Measurements from ENCODE around the gene DHRSX. TPM values are rescaled to one million over a fixed set of nuclear protein-coding genes. Genes with fewer than 3 reads are reported as not detected.
"Not testable (repeated sequence)": the region's sequence is repeated elsewhere in the genome, so short reads cannot be mapped to it uniquely, and the experiment has no call there.

Gene DHRSX
- total and polyA plus RNA-seq, 4 experiments from 2014 or later, result 12.1 to 23.5 (median 16.5) TPM

DNA sequence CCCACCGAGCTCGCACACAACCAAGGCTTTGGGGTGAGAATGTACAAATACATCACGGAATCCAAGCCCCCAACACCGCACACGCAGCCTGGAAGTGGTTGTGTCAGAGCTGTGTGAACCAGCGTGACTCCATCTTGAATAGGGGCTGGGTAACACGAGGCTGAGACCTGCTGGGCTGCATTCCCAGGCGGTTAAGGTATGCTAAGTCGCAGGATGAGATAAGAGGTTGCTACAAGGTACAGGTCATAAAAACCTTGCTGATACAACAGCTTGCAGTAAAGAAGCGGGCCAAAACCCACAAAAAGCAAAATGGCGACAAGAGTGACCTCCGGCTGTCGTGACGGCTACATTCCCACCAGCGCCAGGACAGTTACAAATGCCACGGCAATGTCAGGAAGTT, 258.4 kb downstream of the DHRSX start:
- intact Hi-C loops (cut with micrococcal nuclease), result no loop called here
- Mint-ChIP-seq H3K36me3 (peaks cover 39 to 59% of the 10 kb centered on the region in 2 donors), H3K9me3 (peaks cover 0 to 34% (median 14%) of the 10 kb centered on the region in 8 donors), H3K4me3 (no peak overlapping the region), H3K27ac (no peak overlapping the region), H3K27me3 (no peaks in the 10 kb centered on the region), H3K4me1 (peaks cover 0 to 4% (median under 1%) of the 10 kb centered on the region in 4 donors)
- Histone ChIP-seq H3K36me3 (ENCODE audit: insufficient read depth, low read length) (no peaks in the 10 kb centered on the region), H3K27ac (ENCODE audit: low read depth, low read length) (no peak overlapping the region), H3K9me3 (ENCODE audit: control insufficient read depth in 1 of 2, low read length in 2 of 2) (no peaks in the 10 kb centered on the region), H3K4me3 (ENCODE audit: low read length in 2 of 2) (no peak overlapping the region), H3K27me3 (ENCODE audit: insufficient read depth, low read length) (no peaks in the 10 kb centered on the region), H3K4me1 (ENCODE audit: insufficient read depth, low read length) (no peaks in the 10 kb centered on the region)
- POLR2A ChIA-PET (ENCODE audit: partially characterized antibody), result no interaction called here
- DNase-seq, result no peak
- CTCF ChIA-PET (ENCODE audit: partially characterized antibody), result no interaction called here

GRCh38 chrX:2241496-2241895, 259.3 kb downstream of the DHRSX start:
- intact Hi-C loops (cut with micrococcal nuclease); POLR2A ChIA-PET (ENCODE audit: partially characterized antibody); H3K36me3 ChIP-seq (ENCODE audit: insufficient read depth, low read length); H3K4me1 Mint-ChIP-seq; H3K27me3 ChIP-seq (ENCODE audit: insufficient read depth, low read length); CTCF ChIA-PET (ENCODE audit: partially characterized antibody); H3K27ac Mint-ChIP-seq; H3K4me3 ChIP-seq (ENCODE audit: low read length in 2 of 2); H3K27ac ChIP-seq (ENCODE audit: low read depth, low read length); H3K9me3 ChIP-seq (ENCODE audit: control insufficient read depth in 1 of 2, low read length in 2 of 2); DNase-seq; H3K27me3 Mint-ChIP-seq; H3K4me3 Mint-ChIP-seq; H3K4me1 ChIP-seq (ENCODE audit: insufficient read depth, low read length): not testable (repeated sequence)
- Mint-ChIP-seq H3K9me3 (peaks cover 0 to 30% (median 15%) of the 10 kb centered on the region in 8 donors), H3K36me3 (peaks cover 41 to 59% of the 10 kb centered on the region in 2 donors)

- Mint-ChIP-seq H3K36me3 (peaks cover 42 to 58% of the 10 kb centered on the region in 2 donors), H3K9me3 (peaks cover 0 to 28% (median 15%) of the 10 kb centered on the region in 8 donors)
- H3K4me1 Mint-ChIP-seq; intact Hi-C loops (cut with micrococcal nuclease); H3K36me3 ChIP-seq (ENCODE audit: insufficient read depth, low read length); H3K4me3 ChIP-seq (ENCODE audit: low read length in 2 of 2); H3K9me3 ChIP-seq (ENCODE audit: control insufficient read depth in 1 of 2, low read length in 2 of 2); H3K27ac Mint-ChIP-seq; H3K27me3 Mint-ChIP-seq; POLR2A ChIA-PET (ENCODE audit: partially characterized antibody); H3K4me3 Mint-ChIP-seq; DNase-seq; H3K27ac ChIP-seq (ENCODE audit: low read depth, low read length); H3K4me1 ChIP-seq (ENCODE audit: insufficient read depth, low read length); H3K27me3 ChIP-seq (ENCODE audit: insufficient read depth, low read length); CTCF ChIA-PET (ENCODE audit: partially characterized antibody): not testable (repeated sequence)
Observed at GRCh38 chrX:2240761-2241160, 260.0 kb downstream of the DHRSX start.

DNA sequence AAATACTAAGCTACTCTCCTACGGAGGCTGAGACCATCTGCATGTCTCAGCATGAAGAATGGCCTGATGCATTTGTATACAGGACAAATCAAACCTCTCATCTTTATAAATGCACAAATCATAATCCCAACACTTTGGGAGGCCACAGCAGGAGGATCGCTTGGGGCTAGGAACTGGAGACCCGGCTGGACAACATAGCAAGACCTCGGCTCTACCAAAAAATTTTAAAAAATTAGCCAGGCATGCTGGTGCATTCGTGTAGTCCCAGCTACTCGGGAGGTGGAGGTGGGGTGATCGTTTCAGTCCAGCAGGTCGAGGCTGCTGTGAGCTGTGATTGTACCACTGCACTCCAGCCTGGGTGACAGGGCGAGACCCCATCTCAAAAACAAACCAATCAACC, 262.8 kb downstream of the DHRSX start:
- Mint-ChIP-seq H3K27me3 (no peaks in the 10 kb centered on the region), H3K4me1 (peaks cover 0 to 5% (median 0%) of the 10 kb centered on the region in 4 donors), H3K9me3 (peaks cover 0 to 23% (median 13%) of the 10 kb centered on the region in 8 donors), H3K36me3 (peaks cover 52 to 65% of the 10 kb centered on the region in 2 donors), H3K4me3 (no peak overlapping the region), H3K27ac (no peak overlapping the region)
- no peak for DNase-seq
- Histone ChIP-seq H3K4me3 (ENCODE audit: low read length in 2 of 2) (no peak overlapping the region), H3K36me3 (ENCODE audit: insufficient read depth, low read length) (no peaks in the 10 kb centered on the region), H3K27ac (ENCODE audit: low read depth, low read length) (no peak overlapping the region), H3K4me1 (ENCODE audit: insufficient read depth, low read length) (no peaks in the 10 kb centered on the region), H3K27me3 (ENCODE audit: insufficient read depth, low read length) (no peaks in the 10 kb centered on the region), H3K9me3 (ENCODE audit: control insufficient read depth in 1 of 2, low read length in 2 of 2) (no peaks in the 10 kb centered on the region)
- ChIA-PET POLR2A (ENCODE audit: partially characterized antibody) (no interaction called here), CTCF (ENCODE audit: partially characterized antibody) (no interaction called here)
- intact Hi-C loops (cut with micrococcal nuclease), result no loop called here

- no peaks in the 10 kb centered on the region for H3K27me3 ChIP-seq (ENCODE audit: insufficient read depth, low read length)
- Mint-ChIP-seq H3K4me1 (peaks cover 0 to 8% (median 4%) of the 10 kb centered on the region in 4 donors), H3K9me3 (peaks cover 4 to 35% (median 25%) of the 10 kb centered on the region in 8 donors), H3K36me3 (peaks cover 40 to 50% of the 10 kb centered on the region in 2 donors), H3K27me3 (no peaks in the 10 kb centered on the region), H3K27ac (peak overlapping the region in 1 of 7 donors; percentile 78), H3K4me3 (no peak overlapping the region)
- ChIA-PET POLR2A (ENCODE audit: partially characterized antibody) (no interaction called here), CTCF (ENCODE audit: partially characterized antibody) (no interaction called here)
- no peak overlapping the region for H3K27ac ChIP-seq (ENCODE audit: low read depth, low read length)
- peaks cover 0 to 3% of the 10 kb centered on the region in 2 donors for H3K9me3 ChIP-seq (ENCODE audit: control insufficient read depth in 1 of 2, low read length in 2 of 2)
- no peaks in the 10 kb centered on the region for H3K4me1 ChIP-seq (ENCODE audit: insufficient read depth, low read length)
- no peak overlapping the region for H3K4me3 ChIP-seq (ENCODE audit: low read length in 2 of 2)
- intact Hi-C loops (cut with micrococcal nuclease), result no loop called here
- no peak for DNase-seq
- no peaks in the 10 kb centered on the region for H3K36me3 ChIP-seq (ENCODE audit: insufficient read depth, low read length)
Observed at GRCh38 chrX:2231570-2232192, 269.1 kb downstream of the DHRSX start.

DNA sequence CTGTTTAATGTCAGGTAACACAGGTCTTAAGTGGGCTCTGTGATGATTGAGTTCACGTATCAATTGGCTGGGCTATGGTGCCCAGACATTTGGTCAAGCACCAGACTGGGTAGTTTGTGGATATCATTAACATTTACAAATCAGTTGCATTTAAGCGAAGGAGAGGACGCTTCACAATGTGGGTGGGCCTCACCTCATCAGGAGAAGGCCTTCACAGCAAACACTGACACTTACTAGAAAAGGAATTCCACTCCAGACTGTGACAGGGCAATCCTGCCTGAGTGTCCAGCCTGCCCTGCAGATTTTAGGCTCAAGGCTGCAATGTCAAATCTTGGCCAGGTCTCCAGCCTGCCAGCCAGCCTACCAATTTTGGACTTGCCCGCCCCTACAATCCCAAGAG, 270.3 kb downstream of the DHRSX start:
- peaks cover 4 to 44% (median 24%) of the 10 kb centered on the region in 8 donors for H3K9me3 Mint-ChIP-seq
- Histone ChIP-seq H3K27me3 (ENCODE audit: insufficient read depth, low read length) (no peaks in the 10 kb centered on the region), H3K4me3 (ENCODE audit: low read length in 2 of 2) (no peak overlapping the region), H3K4me1 (ENCODE audit: insufficient read depth, low read length) (no peaks in the 10 kb centered on the region), H3K36me3 (ENCODE audit: insufficient read depth, low read length) (no peaks in the 10 kb centered on the region), H3K27ac (ENCODE audit: low read depth, low read length) (no peak overlapping the region), H3K9me3 (ENCODE audit: control insufficient read depth in 1 of 2, low read length in 2 of 2) (peaks cover 0 to 6% of the 10 kb centered on the region in 2 donors)
- intact Hi-C loops (cut with micrococcal nuclease), result no loop called here
- ChIA-PET CTCF (ENCODE audit: partially characterized antibody) (no interaction called here), POLR2A (ENCODE audit: partially characterized antibody) (no interaction called here)
- H3K4me1 Mint-ChIP-seq, result peaks cover 0 to 8% (median 4%) of the 10 kb centered on the region in 4 donors
- no peak overlapping the region for H3K27ac Mint-ChIP-seq
- H3K36me3 Mint-ChIP-seq, result peaks cover 41 to 53% of the 10 kb centered on the region in 2 donors
- H3K27me3 Mint-ChIP-seq, result no peaks in the 10 kb centered on the region
- H3K4me3 Mint-ChIP-seq, result no peak overlapping the region
- DNase-seq, result no peak

- intact Hi-C loops (cut with micrococcal nuclease), result no loop called here
- Mint-ChIP-seq H3K4me3 (no peak overlapping the region), H3K27ac (no peak overlapping the region), H3K9me3 (peaks cover 13 to 57% (median 38%) of the 10 kb centered on the region in 8 donors), H3K27me3 (no peaks in the 10 kb centered on the region), H3K36me3 (peaks cover 50 to 64% of the 10 kb centered on the region in 2 donors), H3K4me1 (peaks cover 0 to 9% (median 4%) of the 10 kb centered on the region in 4 donors)
- CTCF ChIA-PET (ENCODE audit: partially characterized antibody), result no interaction called here
- DNase-seq, result no peak
- H3K27ac ChIP-seq (ENCODE audit: low read depth, low read length), result no peak overlapping the region
- no peak overlapping the region for H3K4me3 ChIP-seq (ENCODE audit: low read length in 2 of 2)
- POLR2A ChIA-PET (ENCODE audit: partially characterized antibody), result no interaction called here
- H3K9me3 ChIP-seq (ENCODE audit: control insufficient read depth in 1 of 2, low read length in 2 of 2), result peaks cover 0 to 6% of the 10 kb centered on the region in 2 donors
- H3K27me3 ChIP-seq (ENCODE audit: insufficient read depth, low read length), result no peaks in the 10 kb centered on the region
- H3K36me3 ChIP-seq (ENCODE audit: insufficient read depth, low read length), result no peaks in the 10 kb centered on the region
- H3K4me1 ChIP-seq (ENCODE audit: insufficient read depth, low read length), result no peaks in the 10 kb centered on the region
Observed at GRCh38 chrX:2228536-2228935, 272.2 kb downstream of the DHRSX start.

All from CD4-positive, alpha-beta memory T cell (primary cell).